Hematopoietic multipotent progenitor cell treated with erythropoietin and hydrocortisone succinate and interleukin-3 and kit ligand, for 6 days (in vitro differentiated cells): ENCODE results near the gene TTC12.

Source experiments
- DNase-seq: peaks from one replicate; pipeline ENCODE4 v3.0.0-alpha.2; 2015

TTC12 gene

GRCh38 chr11:113332023-113332422, 17.6 kb downstream of the TTC12 start:
- no peak for DNase-seq

GRCh38 chr11:113332638-113333329, 18.4 kb downstream of the TTC12 start:
- DNase-seq: no peak

DNA sequence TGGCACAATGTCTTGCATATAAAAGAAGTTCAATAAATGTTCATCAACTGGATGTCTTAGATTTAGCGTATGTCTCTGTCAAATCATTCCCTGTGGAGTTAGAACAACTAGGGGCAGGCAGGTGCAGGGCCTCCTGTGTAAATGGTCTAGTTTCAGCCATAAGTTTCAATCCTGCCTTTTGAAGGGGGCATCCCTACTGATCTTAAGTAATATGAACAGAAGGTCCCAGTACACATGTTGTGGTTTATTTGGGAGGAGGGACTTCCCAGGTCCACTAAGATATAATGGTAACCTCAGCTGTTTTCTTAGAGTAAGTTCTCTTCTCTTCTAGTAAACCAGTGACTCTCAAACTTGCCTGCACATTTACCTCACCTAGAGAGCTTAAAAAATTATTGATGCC, 19.8 kb downstream of the TTC12 start:
- DNase-seq: no peak

- DNase-seq: no peak
Observed at GRCh38 chr11:113338730-113339129, 24.3 kb downstream of the TTC12 start.

- DNase-seq: no peak
Observed at GRCh38 chr11:113339929-113340589, 25.7 kb downstream of the TTC12 start.

- no peak for DNase-seq
Observed at GRCh38 chr11:113341388-113342165, 27.2 kb downstream of the TTC12 start.

GRCh38 chr11:113345978-113346377, 31.6 kb downstream of the TTC12 start:
- no peak for DNase-seq

GRCh38 chr11:113349528-113349927, 35.1 kb downstream of the TTC12 start:
- no peak for DNase-seq

DNA sequence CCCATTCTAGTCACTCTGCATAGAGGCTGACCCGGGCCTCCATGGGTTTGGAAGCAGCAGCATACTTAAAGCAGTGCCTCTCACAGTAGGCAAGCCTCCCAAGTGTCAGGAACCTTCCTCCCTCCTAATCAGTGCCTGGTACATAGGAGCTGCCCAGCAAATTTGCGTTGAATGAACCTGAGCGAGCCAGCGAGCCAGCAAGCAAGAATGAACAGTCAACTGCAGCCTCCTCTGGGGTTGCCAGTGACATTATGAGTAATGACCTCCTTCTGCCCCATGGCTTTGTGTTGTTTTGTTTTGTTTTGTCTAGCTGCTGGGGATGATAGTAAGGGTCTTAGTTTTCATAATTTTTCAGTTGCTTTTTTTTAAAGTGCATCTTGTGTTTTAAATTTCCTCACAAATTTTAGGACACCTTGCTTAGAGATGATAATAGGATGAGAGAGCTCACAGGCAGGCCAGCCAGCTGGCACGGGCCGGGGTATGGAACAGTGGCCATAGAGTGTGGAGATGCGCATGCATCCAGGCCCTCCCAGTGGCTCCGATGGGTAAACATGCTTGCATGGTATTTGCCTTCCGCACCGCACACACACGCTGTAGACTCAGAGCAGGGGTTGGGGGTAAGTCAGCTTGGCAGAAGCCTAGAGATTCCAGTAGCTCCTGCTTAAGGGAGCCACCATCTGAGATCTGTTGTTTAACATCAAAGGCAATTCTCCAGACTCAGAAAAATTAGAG, 36.1 kb downstream of the TTC12 start:
- no peak for DNase-seq

DNA sequence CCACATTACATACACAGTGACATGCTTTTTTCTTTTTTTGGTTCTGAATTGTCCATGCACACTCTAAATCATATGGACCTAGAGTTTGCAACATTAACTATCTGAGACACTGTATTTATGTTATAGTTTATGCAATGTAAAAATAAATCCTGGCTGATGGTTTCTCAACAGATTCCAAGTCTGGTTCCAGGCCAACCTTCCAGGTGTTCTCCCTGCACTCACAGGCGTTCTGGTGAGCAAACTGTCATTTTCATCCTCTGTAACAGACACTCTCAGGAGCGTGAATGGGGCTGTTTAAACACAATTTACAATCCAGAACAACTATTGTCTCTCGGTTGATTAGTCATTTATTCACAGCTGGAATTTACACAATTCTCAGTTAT, 36.7 kb downstream of the TTC12 start:
- no peak for DNase-seq

DNA sequence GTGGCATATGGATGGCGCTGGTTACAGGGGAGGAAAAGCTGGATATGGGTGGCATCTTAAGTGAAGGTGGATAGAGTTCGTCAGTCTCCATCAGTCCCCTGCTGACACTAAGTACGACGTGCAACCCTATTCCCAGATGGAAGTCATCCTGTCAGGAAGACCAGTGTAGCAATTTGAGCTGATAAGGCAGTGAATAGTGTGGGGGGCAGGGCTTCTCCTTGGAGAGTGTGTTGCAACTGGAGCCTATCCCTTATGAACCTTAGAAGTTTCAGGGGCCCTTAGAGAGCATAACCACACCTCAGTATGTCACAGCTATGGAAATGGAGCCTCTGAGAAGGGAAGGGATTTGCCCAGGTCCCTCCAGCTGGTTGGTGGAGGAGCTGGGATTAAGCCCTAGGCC, 37.1 kb downstream of the TTC12 start:
- no peak for DNase-seq

DNA sequence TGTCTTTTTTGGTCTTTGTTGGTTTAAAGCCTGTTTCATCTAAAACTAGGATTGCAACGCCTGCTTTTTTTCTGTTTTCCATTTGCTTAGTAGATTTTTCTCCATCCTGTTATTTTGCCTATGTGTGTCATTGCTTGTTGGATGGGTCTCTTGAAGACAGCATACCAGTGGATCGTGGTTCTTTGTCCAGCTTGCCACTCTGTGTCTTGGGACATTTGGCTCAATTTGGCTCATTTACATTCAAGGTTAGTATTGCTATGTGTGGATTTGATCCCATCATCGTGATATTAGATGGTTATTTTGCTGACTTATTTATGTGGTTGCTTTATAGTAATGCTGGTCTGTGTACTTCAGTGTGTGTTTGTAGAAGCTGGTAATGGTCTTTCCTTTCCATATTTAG, 41.8 kb downstream of the TTC12 start:
- no peak for DNase-seq

DNA sequence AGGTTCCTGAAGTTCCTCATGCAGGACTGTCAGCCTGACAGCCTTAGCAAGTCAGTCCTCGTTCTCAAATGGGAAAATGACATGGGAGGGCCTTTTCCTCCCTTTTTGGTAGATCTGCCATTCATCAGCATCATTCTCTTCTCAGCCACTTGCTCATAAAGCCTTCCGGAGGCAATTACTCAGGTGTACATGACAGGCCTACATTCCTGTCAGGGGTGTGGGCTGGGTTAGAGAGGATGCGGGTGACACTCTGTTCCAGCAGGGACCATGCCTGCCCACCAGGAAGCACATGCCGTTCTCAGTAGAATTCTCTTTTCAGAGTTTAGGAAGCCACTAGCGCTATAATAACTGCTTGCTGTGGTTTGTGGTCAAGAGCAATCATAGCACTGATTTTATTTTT, 49.0 kb downstream of the TTC12 start:
- DNase-seq: no peak

GRCh38 chr11:113363996-113364641, 49.7 kb downstream of the TTC12 start:
- DNase-seq: no peak

DNA sequence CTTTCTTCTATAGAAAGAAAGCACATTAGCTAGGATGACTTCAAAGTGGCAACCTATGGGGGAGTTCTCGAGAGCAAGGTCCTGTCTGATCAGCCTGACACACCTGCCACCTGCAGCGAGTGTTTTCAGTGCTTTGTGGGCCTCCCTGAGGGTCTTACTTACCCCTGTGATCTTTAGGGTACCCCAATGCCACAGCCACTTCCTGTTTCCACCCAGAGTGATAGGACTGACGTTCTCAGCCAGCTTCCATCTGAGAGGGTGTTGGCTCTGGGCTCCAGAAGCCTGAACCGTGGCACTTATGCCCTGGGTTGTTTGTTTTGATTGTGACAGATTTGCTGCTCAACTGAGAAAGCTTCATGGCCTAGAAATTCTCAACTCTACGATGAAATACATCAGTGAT, 51.5 kb downstream of the TTC12 start:
- DNase-seq: no peak

DNA sequence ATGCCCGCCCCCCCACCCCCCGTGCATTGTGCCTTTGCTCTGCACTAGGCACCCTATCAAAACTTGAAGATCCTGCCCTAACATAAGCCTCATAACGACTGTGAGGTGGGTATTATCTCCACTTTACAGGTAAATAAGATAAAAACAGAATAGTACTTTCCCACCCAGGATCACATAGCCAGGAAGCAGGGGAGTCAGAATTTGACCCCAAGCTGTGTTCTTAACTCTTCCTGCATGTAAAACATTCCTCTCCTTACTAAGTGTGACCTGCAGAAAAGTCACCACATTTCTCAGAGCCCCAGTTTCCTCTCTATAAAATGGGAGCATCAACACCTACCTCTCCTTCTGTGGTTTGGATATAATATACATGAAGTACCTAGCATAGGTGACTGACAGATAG, 55.0 kb downstream of the TTC12 start:
- DNase-seq: no peak

DNA sequence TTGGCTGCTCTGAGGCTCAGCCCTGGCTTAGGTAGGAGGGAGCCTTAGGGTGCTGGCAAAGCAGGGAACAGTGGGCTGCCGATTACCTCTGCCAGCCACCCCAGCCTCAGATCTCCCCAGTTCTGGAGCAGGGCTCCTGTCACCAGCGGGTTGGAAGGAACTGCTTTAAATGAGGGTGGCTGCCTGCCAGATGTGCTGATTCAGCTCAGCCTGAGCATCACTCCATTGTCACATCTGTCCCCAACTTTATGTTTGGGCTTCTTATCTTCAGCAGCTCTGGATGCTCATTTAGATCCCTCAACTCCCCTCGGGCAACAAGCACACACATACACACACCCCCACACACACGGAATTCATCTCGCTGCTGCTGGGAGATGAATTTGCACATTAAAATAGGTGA, 56.3 kb downstream of the TTC12 start:
- DNase-seq: no peak

DNA sequence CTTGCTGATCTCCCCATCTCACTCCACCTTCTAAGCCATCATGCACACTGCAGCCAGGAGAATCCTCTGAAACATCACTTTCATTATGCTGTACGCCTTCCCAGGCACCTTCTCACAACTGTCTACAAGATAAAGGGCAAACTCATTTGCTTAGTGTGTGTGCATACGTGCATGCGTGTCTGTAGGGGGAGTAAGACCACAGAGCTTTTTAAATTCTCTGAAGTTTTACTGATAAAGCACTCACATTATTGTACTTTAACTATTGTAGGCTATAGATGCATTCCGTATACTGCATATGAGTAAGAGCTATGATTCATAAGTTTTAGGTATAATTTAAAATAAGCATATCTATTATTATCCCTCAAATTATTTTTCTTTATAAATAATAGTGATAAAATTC, 57.9 kb downstream of the TTC12 start:
- DNase-seq: peak; percentile 13

DNA sequence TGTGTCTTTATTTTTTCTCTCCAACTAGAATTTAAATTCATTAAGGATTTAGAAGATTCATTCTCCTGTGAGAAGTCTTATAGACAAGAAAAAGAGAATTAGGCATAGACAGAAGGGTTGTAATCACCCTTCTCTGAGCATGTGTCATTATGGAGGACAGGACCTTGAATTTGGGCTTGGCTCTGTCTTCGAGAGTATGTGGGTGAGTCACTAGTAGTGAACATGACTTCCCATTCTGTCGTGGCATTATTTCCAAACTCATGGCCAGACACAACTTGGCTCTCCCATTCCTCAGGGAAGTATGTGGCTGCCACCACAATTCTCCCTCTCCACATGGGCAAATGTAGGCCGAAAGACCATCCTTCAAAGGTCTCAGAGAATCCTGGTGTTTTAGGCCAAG, 58.9 kb downstream of the TTC12 start:
- no peak for DNase-seq

GRCh38 chr11:113373981-113374560, 59.7 kb downstream of the TTC12 start:
- no peak for DNase-seq

- no peak for DNase-seq
Observed at GRCh38 chr11:113375402-113375801, 61.0 kb downstream of the TTC12 start.

- DNase-seq: peak; percentile 44
Observed at GRCh38 chr11:113376156-113376555, 61.8 kb downstream of the TTC12 start.
